Pons (tissue), 1 donor: ENCODE results near the gene TBRG1.
"Not testable (repeated sequence)": the region's sequence is repeated elsewhere in the genome, so short reads cannot be mapped to it uniquely, and the experiment has no call there.

ENCODE experiments used
- DNase-seq: peaks from one replicate; pipeline ENCODE4 v3.0.0-alpha.2; 2016; ENCODE audit warnings: low spot score

TBRG1 gene

GRCh38 chr11:124622531-124623451 lies at the start of gene TBRG1:
Gene TBRG1 (plus strand): TSS chr11:124622864. CDS start chr11:124623084, 220 bp downstream.
- DNase-seq = peak; percentile 95

- no peak for DNase-seq
Observed at GRCh38 chr11:124577716-124578427, 44.8 kb upstream of the TBRG1 start.

GRCh38 chr11:124578761-124579160 lies 43.9 kb upstream of the TBRG1 start:
- no peak for DNase-seq

GRCh38 chr11:124581817-124582216 lies 40.8 kb upstream of the TBRG1 start:
- DNase-seq = no peak

- DNase-seq = no peak
Observed at GRCh38 chr11:124582565-124582964, 40.1 kb upstream of the TBRG1 start.

GRCh38 chr11:124583781-124584180 lies 38.9 kb upstream of the TBRG1 start:
- no peak for DNase-seq

GRCh38 chr11:124584681-124585372 lies 37.8 kb upstream of the TBRG1 start:
- no peak for DNase-seq

- DNase-seq = peak; percentile 65
Observed at GRCh38 chr11:124586238-124586860, 36.3 kb upstream of the TBRG1 start.

GRCh38 chr11:124591430-124591829 lies 31.2 kb upstream of the TBRG1 start:
- DNase-seq = no peak

- no peak for DNase-seq
Observed at GRCh38 chr11:124592627-124593026, 30.0 kb upstream of the TBRG1 start.

GRCh38 chr11:124595302-124595701 lies 27.4 kb upstream of the TBRG1 start:
- no peak for DNase-seq

GRCh38 chr11:124597626-124598025 lies 25.0 kb upstream of the TBRG1 start:
- DNase-seq = no peak

- no peak for DNase-seq
Observed at GRCh38 chr11:124600621-124601320, 21.9 kb upstream of the TBRG1 start.

- DNase-seq = peak; percentile 32
Observed at GRCh38 chr11:124602193-124602592, 20.5 kb upstream of the TBRG1 start.

GRCh38 chr11:124602723-124603122 lies 19.9 kb upstream of the TBRG1 start:
- DNase-seq = not testable (repeated sequence)

GRCh38 chr11:124605719-124606118 lies 16.9 kb upstream of the TBRG1 start:
- DNase-seq = peak; percentile 68

GRCh38 chr11:124608147-124608546 lies 14.5 kb upstream of the TBRG1 start:
- DNase-seq = no peak

- DNase-seq = no peak
Observed at GRCh38 chr11:124610295-124610694, 12.4 kb upstream of the TBRG1 start.

- no peak for DNase-seq
Observed at GRCh38 chr11:124611064-124611463, 11.6 kb upstream of the TBRG1 start, which contains the start of gene PANX3. Gene PANX3 (plus strand): TSS chr11:124611428. CDS start chr11:124611557, 129 bp downstream.

GRCh38 chr11:124612045-124612444 lies 10.6 kb upstream of the TBRG1 start:
- DNase-seq = no peak

- DNase-seq = no peak
Observed at GRCh38 chr11:124612567-124613246, 10.0 kb upstream of the TBRG1 start.
